ENCODE results near the gene LRRC47. TPM values are rescaled to one million over a fixed set of nuclear protein-coding genes. Genes with fewer than 3 reads are reported as not detected.

The LRRC47 gene
- total and polyA plus RNA-seq, 11 donors = 18.4 to 85.7 (median 60.2) TPM

DNA sequence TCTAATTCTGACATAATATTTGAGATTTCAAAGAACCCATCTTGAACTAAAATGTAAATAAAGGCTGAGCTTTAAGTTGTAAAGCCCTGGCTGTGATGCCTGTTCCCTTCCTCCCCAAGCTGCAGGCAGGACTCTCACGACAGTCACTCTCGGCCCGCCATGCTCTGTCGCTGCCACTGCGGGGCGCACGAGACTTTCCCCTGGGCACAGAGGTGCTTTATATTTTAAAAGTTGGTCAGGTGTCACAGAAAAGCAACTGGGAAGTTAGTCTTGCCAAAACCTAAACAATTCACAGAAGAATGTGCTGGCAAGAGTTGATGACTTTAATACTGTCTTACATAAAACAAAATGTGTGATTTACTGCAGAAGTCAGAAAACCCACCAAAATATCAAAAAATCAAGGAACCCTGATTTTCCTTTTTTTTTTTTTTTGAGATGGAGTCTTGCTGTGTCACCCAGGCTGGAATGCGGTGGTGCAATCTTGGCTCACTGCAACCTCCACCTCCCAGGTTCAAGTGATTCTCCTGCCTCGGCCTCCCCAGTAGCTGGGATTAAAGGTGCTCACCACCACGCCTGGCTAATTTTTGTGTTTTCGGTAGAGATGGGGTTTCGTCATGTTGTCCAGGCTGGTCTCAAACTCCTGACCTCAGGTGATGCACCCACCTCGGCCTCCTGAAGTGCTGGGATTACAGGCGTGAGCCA lies 10.7 kb downstream of the LRRC47 start:
- 72 to 82% (median 75%) methylated on average over 14 of the region's 14 CpGs for WGBS, 4 donors

DNA sequence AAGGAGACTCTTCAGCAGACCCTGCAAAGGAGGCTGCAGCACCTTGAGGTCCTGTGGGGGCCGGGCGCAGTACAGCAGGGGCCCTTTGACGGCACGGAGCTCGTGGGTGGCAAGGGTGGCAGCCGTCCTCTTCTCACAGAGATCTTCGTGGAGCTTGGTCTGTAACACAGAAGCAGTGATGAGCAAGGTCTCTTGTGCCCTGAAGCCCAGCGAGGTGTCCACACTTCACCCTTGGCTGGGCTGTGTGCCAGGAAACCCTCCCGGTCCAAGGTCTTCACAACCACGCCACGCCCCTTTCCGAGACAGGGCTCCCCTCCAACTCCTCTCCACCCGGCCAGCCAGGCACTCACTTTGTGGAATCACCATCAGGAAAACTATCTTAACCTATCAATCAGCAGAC lies 11.3 kb downstream of the LRRC47 start:
- Histone ChIP-seq H3K9me3 (no peaks in the 10 kb centered on the region), H3K27me3 (no peaks in the 10 kb centered on the region), H3K4me1 (peaks cover 0 to 21% (median 13%) of the 10 kb centered on the region in 12 donors), H3K27ac (no peak overlapping the region), H3K36me3 (peaks cover 0 to 95% (median 78%) of the 10 kb centered on the region in 9 donors), H3K4me3 (no peak overlapping the region)
- DNase-seq (peak in 2 of 5 donors; percentile 66 to 74), ATAC-seq (peak in 1 of 4 donors; percentile 54)
- intact Hi-C loops (cut with DNase I) = no loop called here
- TF ChIP-seq POLR2A (IDR thresholded peaks at IDR 0.05) = no peak
- WGBS, 4 donors = 62 to 72% (median 65%) methylated on average over 13 of the region's 13 CpGs

More for the DNA sequence above, 10.7 kb downstream of the LRRC47 start:
- DNase-seq (no peak), ATAC-seq (no peak)
- H3K27me3 ChIP-seq = no peaks in the 10 kb centered on the region
- H3K4me3 ChIP-seq = no peak overlapping the region
- H3K9me3 ChIP-seq = no peaks in the 10 kb centered on the region
- H3K36me3 ChIP-seq = peaks cover 0 to 89% (median 73%) of the 10 kb centered on the region in 9 donors
- intact Hi-C loops (cut with DNase I) = no loop called here
- peaks cover 0 to 27% (median 19%) of the 10 kb centered on the region in 12 donors for H3K4me1 ChIP-seq
- H3K27ac ChIP-seq = no peak overlapping the region
- TF ChIP-seq, protein P1, sequence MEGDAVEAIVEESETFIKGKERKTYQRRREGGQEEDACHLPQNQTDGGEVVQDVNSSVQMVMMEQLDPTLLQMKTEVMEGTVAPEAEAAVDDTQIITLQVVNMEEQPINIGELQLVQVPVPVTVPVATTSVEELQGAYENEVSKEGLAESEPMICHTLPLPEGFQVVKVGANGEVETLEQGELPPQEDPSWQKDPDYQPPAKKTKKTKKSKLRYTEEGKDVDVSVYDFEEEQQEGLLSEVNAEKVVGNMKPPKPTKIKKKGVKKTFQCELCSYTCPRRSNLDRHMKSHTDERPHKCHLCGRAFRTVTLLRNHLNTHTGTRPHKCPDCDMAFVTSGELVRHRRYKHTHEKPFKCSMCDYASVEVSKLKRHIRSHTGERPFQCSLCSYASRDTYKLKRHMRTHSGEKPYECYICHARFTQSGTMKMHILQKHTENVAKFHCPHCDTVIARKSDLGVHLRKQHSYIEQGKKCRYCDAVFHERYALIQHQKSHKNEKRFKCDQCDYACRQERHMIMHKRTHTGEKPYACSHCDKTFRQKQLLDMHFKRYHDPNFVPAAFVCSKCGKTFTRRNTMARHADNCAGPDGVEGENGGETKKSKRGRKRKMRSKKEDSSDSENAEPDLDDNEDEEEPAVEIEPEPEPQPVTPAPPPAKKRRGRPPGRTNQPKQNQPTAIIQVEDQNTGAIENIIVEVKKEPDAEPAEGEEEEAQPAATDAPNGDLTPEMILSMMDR (IDR thresholded peaks at IDR 0.05) = peak in 3 of 12 donors; percentile 15 to 23 (median 15)
- no peak for TF ChIP-seq POLR2A (IDR thresholded peaks at IDR 0.05)

DNA sequence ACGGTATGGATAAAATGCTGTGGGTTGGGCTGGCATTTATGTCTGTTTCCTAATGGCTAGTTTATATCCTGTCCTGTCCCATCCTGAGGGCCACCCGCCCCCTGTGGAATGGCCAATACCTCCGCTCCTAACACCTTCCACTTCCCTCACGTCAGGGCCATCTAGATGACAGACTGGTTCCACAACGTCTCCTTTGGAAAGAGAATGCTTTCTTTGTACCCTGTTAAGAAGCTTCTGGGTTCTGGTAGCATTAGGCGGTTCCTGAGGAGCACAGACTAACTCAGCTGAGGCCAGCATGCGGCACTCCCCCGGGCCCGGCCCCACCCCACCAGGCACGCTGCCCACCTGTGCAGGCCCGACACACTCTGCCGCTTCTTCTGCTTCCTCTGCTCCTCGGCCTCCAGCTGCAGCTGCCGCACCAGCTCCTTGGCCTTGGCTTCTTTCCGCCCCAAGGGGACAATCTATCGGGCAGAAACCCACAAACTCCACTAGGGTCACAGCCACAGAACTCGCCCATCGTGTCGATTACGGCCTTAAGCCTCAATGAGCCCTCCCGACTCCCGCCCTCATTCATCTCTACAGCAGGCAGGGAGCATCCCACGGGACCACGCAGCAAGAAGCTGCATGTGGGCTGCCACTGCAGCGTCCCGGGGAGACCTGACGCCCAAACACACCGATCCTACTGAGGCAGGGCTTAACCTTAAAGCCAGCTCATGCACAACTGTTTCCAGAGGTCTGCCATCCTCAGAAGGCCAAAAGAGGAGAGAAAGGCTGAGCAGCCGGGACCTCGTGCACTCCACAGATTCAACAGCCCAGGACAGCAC lies 12.4 kb downstream of the LRRC47 start:
- DNase-seq (no peak), ATAC-seq (no peak)
- intact Hi-C loops (cut with DNase I) = no loop called here
- no peak overlapping the region for H3K4me3 ChIP-seq
- no peak overlapping the region for H3K27ac ChIP-seq
- TF ChIP-seq, protein P1 (IDR thresholded peaks at IDR 0.05) = no peak
- no peak for TF ChIP-seq POLR2A (IDR thresholded peaks at IDR 0.05)
- WGBS, 4 donors = 91 to 94% (median 92%) methylated on average over 29 to 30 of the region's 30 CpGs
- H3K9me3 ChIP-seq = no peaks in the 10 kb centered on the region
- no peaks in the 10 kb centered on the region for H3K27me3 ChIP-seq
- H3K4me1 ChIP-seq = peaks cover 0 to 11% (median 4%) of the 10 kb centered on the region in 12 donors
- peaks cover 0 to 96% (median 89%) of the 10 kb centered on the region in 9 donors for H3K36me3 ChIP-seq

DNA sequence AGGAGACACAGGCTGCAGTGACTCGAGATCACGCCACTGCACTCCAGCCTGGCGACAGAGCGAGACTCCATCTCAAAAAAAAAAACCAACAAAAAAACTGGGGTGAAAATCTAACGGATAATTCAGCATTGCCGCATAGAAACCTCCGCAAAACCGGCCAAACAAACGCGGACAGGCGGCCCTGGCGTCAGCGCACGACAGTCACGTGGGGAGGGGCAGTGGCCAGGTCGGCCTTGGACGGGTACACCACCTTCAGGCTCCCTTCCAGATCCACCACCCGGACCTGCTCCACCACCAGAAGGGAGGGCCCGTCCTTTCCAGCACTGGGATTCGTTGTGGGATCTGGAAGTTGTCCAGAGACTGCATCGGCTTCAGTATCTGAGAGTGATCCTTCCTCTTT lies 15.4 kb downstream of the LRRC47 start:
- peaks cover 0 to 78% (median 71%) of the 10 kb centered on the region in 9 donors for H3K36me3 ChIP-seq
- H3K27ac ChIP-seq = no peak overlapping the region
- peaks cover 0 to 14% (median 2%) of the 10 kb centered on the region in 12 donors for H3K4me1 ChIP-seq
- ATAC-seq = no peak
- no peak overlapping the region for H3K4me3 ChIP-seq
- DNase-seq = no peak
- intact Hi-C loops (cut with DNase I) = no loop called here
- WGBS, 4 donors = 89 to 91% (median 90%) methylated on average over 21 of the region's 21 CpGs
- H3K9me3 ChIP-seq = no peaks in the 10 kb centered on the region
- H3K27me3 ChIP-seq = no peaks in the 10 kb centered on the region
- no peak for TF ChIP-seq POLR2A (IDR thresholded peaks at IDR 0.05)
- TF ChIP-seq, protein P1 (IDR thresholded peaks at IDR 0.05) = no peak
